GM19324 (cell line): ENCODE results near the gene FDCSP.
"Not testable (repeated sequence)": the region's sequence is repeated elsewhere in the genome, so short reads cannot be mapped to it uniquely, and the experiment has no call there.

Experiments used
- ATAC-seq: cut with Tn5 transposase; IDR thresholded peaks from one replicate; pipeline ENCODE4 v1.9.1; 2021; ENCODE audit warnings: mild to moderate bottlenecking, moderate library complexity; ENCODE audit not compliant: unreplicated experiment, low FRiP score

Gene FDCSP

DNA sequence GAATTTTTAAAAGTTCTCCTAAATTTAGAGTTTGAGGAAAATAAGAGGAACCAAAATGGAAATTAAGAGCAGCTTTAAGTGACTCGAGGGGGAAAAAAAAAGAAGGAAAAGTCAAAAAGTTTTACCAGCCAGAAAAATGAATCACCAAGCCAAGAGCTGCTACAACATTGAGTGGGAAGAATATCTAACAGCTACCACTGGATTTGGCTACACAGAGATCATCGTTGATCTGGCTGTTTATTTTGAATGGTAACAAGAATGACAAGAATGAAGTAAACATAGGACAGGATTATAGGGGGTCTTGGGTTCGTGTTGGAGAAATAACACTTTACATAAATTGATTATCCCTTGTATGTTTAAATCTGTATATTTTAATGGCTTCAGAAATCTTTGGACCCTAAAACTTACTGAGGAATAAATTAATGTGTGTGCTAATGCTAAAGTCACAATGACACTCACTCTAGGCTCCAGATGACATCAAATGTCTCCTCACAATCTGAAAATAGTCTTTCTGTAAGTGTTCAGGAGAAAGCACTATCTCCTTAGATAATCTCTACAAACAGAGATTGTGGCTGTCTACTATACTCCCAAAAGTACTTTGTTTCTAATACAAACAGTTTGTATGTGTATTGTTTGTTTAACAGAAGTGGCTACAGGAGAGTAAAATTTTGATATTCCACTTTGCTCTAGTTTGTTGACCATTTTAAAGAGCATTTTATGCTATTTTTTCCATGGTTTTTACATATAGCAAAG is 13.4 kb downstream of the FDCSP start:
- ATAC-seq, result no peak

DNA sequence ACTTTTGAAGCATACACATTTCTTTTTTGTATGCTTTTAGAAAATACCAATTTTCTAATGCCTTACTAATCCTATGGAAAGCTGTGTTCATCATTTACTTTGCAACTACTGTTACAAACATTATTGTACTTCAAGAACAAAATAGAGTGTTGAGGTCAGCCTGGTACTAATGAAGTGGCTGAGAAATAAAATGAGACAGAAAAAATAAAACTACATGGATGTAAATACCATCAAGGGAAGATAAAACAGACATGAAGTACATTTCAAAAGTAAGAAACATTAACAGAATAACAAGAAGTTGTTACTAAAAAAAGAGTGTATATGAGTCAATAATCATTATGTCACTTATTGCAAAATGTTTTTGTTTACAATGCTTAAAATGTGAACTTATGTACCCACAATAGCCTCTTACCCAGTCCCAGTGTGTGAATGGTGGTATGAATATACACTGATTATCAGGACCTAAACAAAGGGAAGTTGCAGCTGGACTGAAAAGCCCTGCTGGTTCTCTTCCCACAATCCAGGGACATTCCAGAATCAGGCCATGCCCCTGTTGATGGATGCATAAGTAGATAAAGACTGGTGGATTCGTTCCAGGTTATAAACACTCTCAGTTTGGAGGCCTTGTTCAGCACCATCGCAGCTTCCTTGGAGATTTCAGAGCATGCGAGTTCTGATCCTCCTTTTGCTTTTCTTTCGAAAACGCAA is 14.1 kb downstream of the FDCSP start:
- no peak for ATAC-seq

DNA sequence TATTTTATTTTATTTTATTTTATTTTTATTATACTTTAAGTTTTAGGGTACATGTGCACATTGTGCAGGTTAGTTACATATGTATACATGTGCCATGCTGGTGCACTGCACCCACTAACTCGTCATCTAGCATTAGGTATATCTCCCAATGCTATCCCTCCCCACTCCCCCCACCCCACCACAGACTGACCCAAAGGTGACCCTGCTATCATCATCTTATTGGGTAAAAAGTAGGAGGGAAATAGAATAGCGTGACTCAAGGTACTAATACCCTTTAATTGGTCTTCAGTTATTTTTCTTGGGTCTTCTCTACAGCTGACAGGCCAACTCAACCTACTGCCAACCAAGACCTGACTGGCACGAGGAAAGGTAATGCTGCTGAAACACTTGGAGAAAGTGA is 16.4 kb downstream of the FDCSP start, which contains the start of gene CSN3:
CSN3 (plus strand) TSS at position 301 of the 400 bp plus-strand sequence. CDS start 2,223 bp downstream, outside the sequence.
- ATAC-seq, result not testable (repeated sequence)

DNA sequence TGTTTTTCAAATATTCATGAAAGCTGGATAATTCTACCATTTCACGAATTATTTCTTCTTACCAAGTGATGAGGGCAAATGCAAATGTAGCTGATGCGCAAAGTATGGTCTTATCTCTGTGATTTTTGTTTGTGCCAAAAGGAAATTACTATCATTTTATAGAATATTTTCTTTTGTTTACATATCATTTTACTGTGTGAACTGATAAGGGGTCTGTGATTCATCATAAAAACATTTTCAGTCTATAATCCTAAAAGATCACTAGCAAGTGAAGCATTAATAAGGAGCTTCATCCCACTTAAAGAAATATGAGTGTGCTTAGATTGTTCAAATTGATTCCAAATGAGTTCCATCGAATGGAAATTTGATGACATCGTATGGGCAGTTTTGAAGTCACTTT is 17.2 kb downstream of the FDCSP start:
- no peak for ATAC-seq

GRCh38 chr4:70251250-70251944 is 25.5 kb downstream of the FDCSP start:
- no peak for ATAC-seq

DNA sequence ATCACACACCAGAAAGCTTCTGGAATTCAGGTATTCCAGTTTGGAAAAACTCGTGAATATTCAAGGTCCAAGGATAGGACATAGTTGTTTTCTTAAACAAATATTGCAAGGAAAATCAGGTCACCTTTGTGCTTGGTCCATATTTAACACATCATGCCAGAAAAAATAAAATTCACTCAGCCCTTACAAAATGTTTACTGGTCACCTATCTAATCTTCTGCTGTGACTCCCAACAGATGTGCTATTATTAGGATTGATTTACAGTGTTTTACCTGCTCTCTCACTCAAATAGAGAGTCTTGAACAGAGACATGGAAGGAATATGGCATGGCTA is 26.0 kb downstream of the FDCSP start:
- no peak for ATAC-seq

- ATAC-seq, result no peak
Observed at GRCh38 chr4:70269674-70270073, 43.8 kb downstream of the FDCSP start.

GRCh38 chr4:70277121-70277520 is 51.2 kb downstream of the FDCSP start:
- no peak for ATAC-seq

GRCh38 chr4:70280567-70280966 is 54.6 kb downstream of the FDCSP start:
- ATAC-seq, result no peak
